ENCODE results near the gene IFT43. TPM values are rescaled to one million over a fixed set of nuclear protein-coding genes. Genes with fewer than 3 reads are reported as not detected.

IFT43 gene
- total RNA-seq, 1 donor from 2014 or later = 21.9 TPM

GRCh38 chr14:76098916-76099675 is 113.5 kb downstream of the IFT43 start:
- H3K27me3 ChIP-seq (ENCODE audit: low read depth) = no peaks in the 10 kb centered on the region
- DNase-seq (no peak), ATAC-seq (no peak)
- H3K36me3 ChIP-seq = no peaks in the 10 kb centered on the region
- H3K4me3 ChIP-seq = no peak overlapping the region
- no peaks in the 10 kb centered on the region for H3K4me1 ChIP-seq
- H3K9me3 ChIP-seq = no peaks in the 10 kb centered on the region
- TF ChIP-seq, protein P1, sequence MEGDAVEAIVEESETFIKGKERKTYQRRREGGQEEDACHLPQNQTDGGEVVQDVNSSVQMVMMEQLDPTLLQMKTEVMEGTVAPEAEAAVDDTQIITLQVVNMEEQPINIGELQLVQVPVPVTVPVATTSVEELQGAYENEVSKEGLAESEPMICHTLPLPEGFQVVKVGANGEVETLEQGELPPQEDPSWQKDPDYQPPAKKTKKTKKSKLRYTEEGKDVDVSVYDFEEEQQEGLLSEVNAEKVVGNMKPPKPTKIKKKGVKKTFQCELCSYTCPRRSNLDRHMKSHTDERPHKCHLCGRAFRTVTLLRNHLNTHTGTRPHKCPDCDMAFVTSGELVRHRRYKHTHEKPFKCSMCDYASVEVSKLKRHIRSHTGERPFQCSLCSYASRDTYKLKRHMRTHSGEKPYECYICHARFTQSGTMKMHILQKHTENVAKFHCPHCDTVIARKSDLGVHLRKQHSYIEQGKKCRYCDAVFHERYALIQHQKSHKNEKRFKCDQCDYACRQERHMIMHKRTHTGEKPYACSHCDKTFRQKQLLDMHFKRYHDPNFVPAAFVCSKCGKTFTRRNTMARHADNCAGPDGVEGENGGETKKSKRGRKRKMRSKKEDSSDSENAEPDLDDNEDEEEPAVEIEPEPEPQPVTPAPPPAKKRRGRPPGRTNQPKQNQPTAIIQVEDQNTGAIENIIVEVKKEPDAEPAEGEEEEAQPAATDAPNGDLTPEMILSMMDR (IDR thresholded peaks at IDR 0.05) = no peak
- intact Hi-C loops (cut with DNase I) = no loop called here
- no peak overlapping the region for H3K27ac ChIP-seq

GRCh38 chr14:76100236-76100635 is 114.7 kb downstream of the IFT43 start:
- Histone ChIP-seq H3K9me3 (no peaks in the 10 kb centered on the region), H3K4me1 (no peaks in the 10 kb centered on the region), H3K36me3 (no peaks in the 10 kb centered on the region), H3K27me3 (ENCODE audit: low read depth) (no peaks in the 10 kb centered on the region), H3K4me3 (no peak overlapping the region), H3K27ac (no peak overlapping the region)
- TF ChIP-seq, protein P1 (IDR thresholded peaks at IDR 0.05) = no peak
- intact Hi-C loops (cut with DNase I) = no loop called here
- no peak for DNase-seq
- ATAC-seq = no peak

DNA sequence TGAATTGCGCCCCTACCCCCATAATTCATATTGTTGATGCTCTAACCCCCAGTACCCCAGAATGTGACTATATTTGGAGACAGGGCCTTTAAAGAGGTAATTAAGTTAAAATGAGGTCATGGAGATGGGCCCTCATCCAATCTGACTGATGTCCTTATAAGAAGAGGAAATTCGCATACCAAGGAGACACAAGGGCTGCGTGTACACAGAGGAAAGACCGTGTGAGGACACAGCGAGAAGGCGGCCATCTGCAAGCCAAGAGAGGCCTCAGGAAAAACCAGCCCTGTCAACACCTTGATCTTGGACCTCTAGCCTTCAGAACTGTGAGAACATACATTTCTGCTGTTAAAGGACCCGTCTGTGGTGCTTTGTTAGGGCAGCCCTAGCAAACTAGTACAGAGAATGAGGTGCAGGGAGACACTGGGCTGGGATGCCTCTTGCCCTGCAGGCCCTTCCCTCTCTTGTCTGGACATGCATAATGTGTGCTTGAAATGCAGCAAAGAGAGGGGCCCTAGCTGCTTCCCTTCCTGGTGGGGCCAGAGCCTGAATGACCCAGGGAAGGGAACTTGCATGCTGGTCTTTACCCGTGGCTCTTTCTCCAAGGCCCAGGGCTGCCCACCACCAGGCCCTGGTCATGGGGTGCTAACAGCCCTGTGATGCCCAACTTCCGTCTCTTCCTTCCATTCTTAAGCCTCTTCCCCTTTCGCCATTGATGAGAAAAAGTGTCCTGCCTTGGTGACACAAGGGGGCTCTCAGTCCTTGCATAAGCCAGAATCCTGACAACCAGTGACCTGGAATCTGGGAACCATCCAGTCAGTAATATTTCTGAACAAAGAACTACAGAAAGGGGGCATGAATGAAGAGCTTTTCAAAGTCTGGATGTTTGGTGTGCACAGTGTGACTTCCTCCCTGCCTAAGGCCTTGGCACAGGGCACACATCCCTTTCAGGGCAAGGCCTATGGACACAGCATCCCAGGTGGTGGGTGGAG is 116.1 kb downstream of the IFT43 start:
- Histone ChIP-seq H3K36me3 (no peaks in the 10 kb centered on the region), H3K9me3 (no peaks in the 10 kb centered on the region), H3K27ac (no peak overlapping the region), H3K4me3 (no peak overlapping the region), H3K4me1 (no peaks in the 10 kb centered on the region), H3K27me3 (ENCODE audit: low read depth) (no peaks in the 10 kb centered on the region)
- intact Hi-C loops (cut with DNase I) = no loop called here
- TF ChIP-seq, protein P1 (IDR thresholded peaks at IDR 0.05) = no peak
- DNase-seq (no peak), ATAC-seq (no peak)

- ATAC-seq (no peak), DNase-seq (no peak)
- H3K4me1 ChIP-seq = no peaks in the 10 kb centered on the region
Observed at GRCh38 chr14:76104802-76105355, 119.3 kb downstream of the IFT43 start.

DNA sequence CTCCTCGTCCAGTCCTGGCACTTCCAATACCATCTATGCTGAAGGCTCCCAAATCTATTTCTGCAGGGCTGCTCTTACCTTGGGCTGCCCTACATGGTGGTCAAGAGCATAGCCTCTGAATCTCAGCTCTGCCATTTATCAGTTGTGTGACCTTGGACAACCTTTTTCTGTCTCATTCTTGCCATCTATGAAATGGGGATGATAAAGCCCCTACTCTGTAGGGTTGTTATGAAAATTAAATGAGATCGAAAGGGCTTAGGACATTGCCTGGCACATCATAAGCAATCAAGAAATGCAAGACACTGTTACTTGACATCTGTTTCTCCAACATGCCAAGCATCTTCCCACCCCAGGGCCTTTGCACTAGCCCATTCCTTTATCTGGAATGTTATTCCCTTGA is 120.6 kb downstream of the IFT43 start:
- H3K4me1 ChIP-seq = no peaks in the 10 kb centered on the region
- no peaks in the 10 kb centered on the region for H3K9me3 ChIP-seq
- TF ChIP-seq, protein P1 (IDR thresholded peaks at IDR 0.05) = no peak
- ATAC-seq (no peak), DNase-seq (no peak)
- H3K4me3 ChIP-seq = no peak overlapping the region
- intact Hi-C loops (cut with DNase I) = no loop called here
- no peaks in the 10 kb centered on the region for H3K36me3 ChIP-seq
- no peak overlapping the region for H3K27ac ChIP-seq
- H3K27me3 ChIP-seq (ENCODE audit: low read depth) = no peaks in the 10 kb centered on the region

More at GRCh38 chr14:76104802-76105355, 119.3 kb downstream of the IFT43 start:
- intact Hi-C loops (cut with DNase I) = no loop called here
- TF ChIP-seq, protein P1 (IDR thresholded peaks at IDR 0.05) = no peak
- H3K4me3 ChIP-seq = no peak overlapping the region
- H3K36me3 ChIP-seq = no peaks in the 10 kb centered on the region
- H3K27ac ChIP-seq = no peak overlapping the region
- no peaks in the 10 kb centered on the region for H3K27me3 ChIP-seq (ENCODE audit: low read depth)
- H3K9me3 ChIP-seq = no peaks in the 10 kb centered on the region

Measured in lower lobe of right lung (tissue), 2 donors.